CD14-positive monocyte (primary cell): ENCODE data around the gene POLR3G. TPM values are rescaled to one million over a fixed set of nuclear protein-coding genes. Genes with fewer than 3 reads are reported as not detected.

ENCODE experiments used
- DNase-seq, 3 donors: peaks; one replicate each; pipeline ENCODE4 v3.0.0-alpha.2; 2011 to 2022
- H2AFZ ChIP-seq: 2 replicates; pipeline ENCODE4 v1.6.0; 2012; ENCODE audit warnings: mild to moderate bottlenecking, low read depth, low read length, inconsistent platforms; ENCODE audit not compliant: insufficient read depth, poor library complexity, severe bottlenecking
- H3K27ac ChIP-seq, 2 donors: 1 replicate in 1 of 2; 2 replicates in 1 of 2; pipeline ENCODE4 v1.5.1; 2012 to 2013; ENCODE audit warnings: low read length in 2 of 2, control low read depth in 1 of 2, inconsistent platforms in 1 of 2, low read depth in 1 of 2, mild to moderate bottlenecking in 1 of 2
- H3K27me3 ChIP-seq, 2 donors: one replicate each; pipeline versions ENCODE4 v1.6.0 to v1.6.1; 2011 to 2013; ENCODE audit warnings: low read length in 2 of 2; ENCODE audit not compliant: control insufficient read depth in 2 of 2, insufficient read depth in 2 of 2
- H3K36me3 ChIP-seq, 2 donors: replicated peaks in 1 of 2; 1 replicate in 1 of 2; 2 replicates in 1 of 2; pipeline versions ENCODE4 v1.5.1 to v1.6.1; 2012 to 2013; ENCODE audit warnings: low read length in 2 of 2, control low read depth in 1 of 2, inconsistent platforms in 1 of 2, mild to moderate bottlenecking in 1 of 2; ENCODE audit not compliant: insufficient read depth in 2 of 2, control insufficient read depth in 1 of 2
- H3K4me1 ChIP-seq, 2 donors: 1 replicate in 1 of 2; 2 replicates in 1 of 2; pipeline versions ENCODE4 v1.5.1 to v1.6.1; 2012 to 2013; ENCODE audit warnings: low read length in 2 of 2, control low read depth in 1 of 2, inconsistent platforms in 1 of 2, mild to moderate bottlenecking in 1 of 2, moderate library complexity in 1 of 2; ENCODE audit not compliant: insufficient read depth in 2 of 2, control insufficient read depth in 1 of 2
- H3K4me2 ChIP-seq: replicated peaks from 2 replicates; pipeline ENCODE3; 2012; ENCODE audit warnings: low read length, moderate library complexity, mild to moderate bottlenecking; ENCODE audit not compliant: poor library complexity, severe bottlenecking; ENCODE audit errors: extremely low read depth
- H3K4me3 ChIP-seq, 3 experiments: fragments of 200-600 bp in 1 of 3; sonication (generic) in 1 of 3; replicated peaks in 1 of 3; 1 replicate in 2 of 3; 2 replicates in 1 of 3; pipeline ENCODE4 v1.5.1; 2011 to 2013; ENCODE audit warnings: low read length in 3 of 3, mild to moderate bottlenecking in 3 of 3, control low read depth in 2 of 3, low read depth in 2 of 3, inconsistent platforms in 1 of 3, moderate library complexity in 1 of 3
- H3K79me2 ChIP-seq: 2 replicates; pipeline ENCODE4 v1.6.0; 2012; ENCODE audit warnings: mild to moderate bottlenecking, control low read depth, inconsistent platforms, low read length, moderate library complexity; ENCODE audit not compliant: insufficient read depth
- H3K9ac ChIP-seq: 2 replicates; pipeline ENCODE4 v1.6.0; 2017; ENCODE audit warnings: low read length, mild to moderate bottlenecking; ENCODE audit not compliant: insufficient read depth, poor library complexity, severe bottlenecking
- H3K9me3 ChIP-seq, 2 donors: replicated peaks in 1 of 2; 1 replicate in 1 of 2; 2 replicates in 1 of 2; pipeline versions ENCODE4 v1.5.1 to v1.6.1; 2012 to 2013; ENCODE audit warnings: low read length in 2 of 2, control low read depth in 1 of 2; ENCODE audit not compliant: control insufficient read depth in 1 of 2, insufficient read depth in 1 of 2
- H4K20me1 ChIP-seq: 2 replicates; pipeline ENCODE4 v1.6.0; 2012; ENCODE audit warnings: mild to moderate bottlenecking, low read length, control low read depth, moderate library complexity; ENCODE audit not compliant: insufficient read depth
- H3K27ac Mint-ChIP-seq, 7 donors: one replicate each; pipeline ENCODE4 v1.8.0; 2020; ENCODE audit warnings: mild to moderate bottlenecking in 7 of 7, mixed read lengths in 7 of 7, moderate library complexity in 6 of 7, inconsistent platforms in 2 of 7
- H3K27me3 Mint-ChIP-seq, 3 donors: one replicate each; pipeline ENCODE4 v1.8.0; 2021 to 2022; ENCODE audit warnings: low read depth in 3 of 3, mild to moderate bottlenecking in 3 of 3, mixed read lengths in 3 of 3, moderate library complexity in 3 of 3, inconsistent platforms in 1 of 3
- H3K36me3 Mint-ChIP-seq, 2 donors: one replicate each; pipeline ENCODE4 v1.8.0; 2020; ENCODE audit warnings: mixed read lengths in 2 of 2, inconsistent platforms in 1 of 2, mild to moderate bottlenecking in 1 of 2
- H3K4me1 Mint-ChIP-seq: one replicate; pipeline ENCODE4 v1.8.0; 2020; ENCODE audit warnings: mild to moderate bottlenecking, mixed read lengths
- H3K4me3 Mint-ChIP-seq, 2 donors: one replicate each; pipeline ENCODE4 v1.8.0; 2020; ENCODE audit warnings: mild to moderate bottlenecking in 2 of 2, mixed read lengths in 2 of 2, moderate library complexity in 1 of 2
- H3K9me3 Mint-ChIP-seq, 7 donors: one replicate each; pipeline ENCODE4 v1.8.0; 2020 to 2022; ENCODE audit warnings: mixed read lengths in 7 of 7, mild to moderate bottlenecking in 6 of 7, moderate library complexity in 6 of 7, inconsistent platforms in 2 of 7
- CTCF ChIP-seq: fragments of 200-600 bp; IDR thresholded peaks from one replicate; pipeline ENCODE4 v1.8.0; 2022; ENCODE audit warnings: antibody characterized with exemption, mild to moderate bottlenecking
- WGBS: methylation state at CpG from one replicate; pipeline ENCODE4 v1.1.5; 2013; ENCODE audit warnings: missing lambda C conversion rate; ENCODE audit not compliant: insufficient coverage; 5-methylcytosine and 5-hydroxymethylcytosine counted together
- intact Hi-C, 2 donors: fragments of 100-400 bp; cut with micrococcal nuclease; formaldehyde crosslinking; loops; one replicate each; pipeline versions ENCODE4 v1.15.0 to v1.15.1; 2023
- polyA plus RNA-seq, 3 donors: library from polyadenylated mRNA; depleted of rRNA in 1 of 3; unstranded in 2 of 3; stranded (reverse) in 1 of 3; fragments of 300-500 nt in 2 of 3; fragments of >200 nt in 1 of 3; fragmentation: Illumina TruSeq in 2 of 3; gene quantifications; 1 replicate in 2 of 3; 2 replicates in 1 of 3; pipeline ENCODE4 v1.2.3, GENCODE V29; 2012 to 2021

POLR3G gene
- polyA plus RNA-seq, 3 donors: 0.07 to 0.36 (median 0.13) TPM

DNA sequence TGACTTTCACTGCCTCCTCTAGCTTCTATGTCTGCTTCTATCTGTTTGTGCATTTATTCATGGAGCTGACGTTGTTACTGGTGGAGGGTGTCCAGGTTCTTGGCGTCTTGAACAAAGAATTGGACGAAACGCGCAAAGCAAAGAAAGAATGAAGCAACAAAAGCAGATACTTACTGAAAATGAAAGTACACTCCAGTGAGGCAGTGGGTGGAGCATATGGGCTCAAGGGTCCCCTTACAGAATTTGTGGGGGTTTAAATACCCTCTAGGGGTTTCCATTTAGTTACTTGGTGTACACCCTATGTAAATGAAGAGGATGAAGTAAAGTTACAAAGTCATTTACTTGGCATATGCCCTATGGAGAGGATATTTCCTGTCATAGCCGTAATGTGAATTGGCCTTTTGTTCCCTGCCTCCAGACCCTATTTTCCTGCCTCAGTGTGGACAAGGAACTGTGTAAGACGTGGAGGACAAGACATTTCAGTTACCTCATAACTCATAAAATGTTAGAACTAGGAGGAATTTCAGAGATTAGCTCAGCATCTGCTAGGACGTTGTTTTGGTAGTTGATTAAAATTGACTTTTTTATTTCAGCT lies 3.1 kb downstream of the POLR3G start:
- no peak overlapping the region for H3K4me2 ChIP-seq

More for the DNA sequence above, 3.1 kb downstream of the POLR3G start:
- Histone ChIP-seq H3K27ac (no peak overlapping the region), H3K9ac (no peak overlapping the region), H3K79me2 (peaks cover 6% of the 10 kb centered on the region), H3K9me3 (no peaks in the 10 kb centered on the region), H3K27me3 (no peaks in the 10 kb centered on the region), H3K4me3 (no peak overlapping the region), H3K4me1 (peaks cover 18 to 22% of the 10 kb centered on the region in 2 donors), H2AFZ (peak overlapping the region; percentile 37), H4K20me1 (no peaks in the 10 kb centered on the region), H3K36me3 (no peaks in the 10 kb centered on the region)
- no peak for DNase-seq
- intact Hi-C loops: loop anchor here in 1 of 2 donors (5.0 to 10.0 kb wide), 2 partner anchors 50 to 53 kb away; partner anchors contain the start of gene LYSMD3
- 83% methylated on average over 1 of the region's 8 CpGs for WGBS
- peak overlapping the region in 1 of 7 donors; percentile 42 for H3K27ac Mint-ChIP-seq
- peaks cover 0 to 3% (median 0%) of the 10 kb centered on the region in 7 donors for H3K9me3 Mint-ChIP-seq
- H3K36me3 Mint-ChIP-seq: no peaks in the 10 kb centered on the region
- H3K4me3 Mint-ChIP-seq: no peak overlapping the region
- H3K4me1 Mint-ChIP-seq: peaks cover 22% of the 10 kb centered on the region
- peaks cover 6 to 7% (median 7%) of the 10 kb centered on the region in 3 donors for H3K27me3 Mint-ChIP-seq
- no peak for TF ChIP-seq CTCF
